ENCODE results near the gene RNF150.
"Not testable (repeated sequence)": the region's sequence is repeated elsewhere in the genome, so short reads cannot be mapped to it uniquely, and the experiment has no call there.

Gene RNF150

GRCh38 chr4:140819610-140820009 lies 313.7 kb downstream of the RNF150 start:
- no peak overlapping the region for H3K4me3 ChIP-seq (ENCODE audit: low read depth, low read length)
- no peak for DNase-seq (ENCODE audit: low read depth)
- TF ChIP-seq CTCF (IDR thresholded peaks at IDR 0.05; ENCODE audit: insufficient read depth, low read depth, low read length, missing control alignments) = no peak

GRCh38 chr4:140818433-140818832 lies 314.8 kb downstream of the RNF150 start:
- no peak overlapping the region for H3K4me3 ChIP-seq (ENCODE audit: low read depth, low read length)
- DNase-seq (ENCODE audit: low read depth) = no peak
- no peak for TF ChIP-seq CTCF (IDR thresholded peaks at IDR 0.05; ENCODE audit: insufficient read depth, low read depth, low read length, missing control alignments)

DNA sequence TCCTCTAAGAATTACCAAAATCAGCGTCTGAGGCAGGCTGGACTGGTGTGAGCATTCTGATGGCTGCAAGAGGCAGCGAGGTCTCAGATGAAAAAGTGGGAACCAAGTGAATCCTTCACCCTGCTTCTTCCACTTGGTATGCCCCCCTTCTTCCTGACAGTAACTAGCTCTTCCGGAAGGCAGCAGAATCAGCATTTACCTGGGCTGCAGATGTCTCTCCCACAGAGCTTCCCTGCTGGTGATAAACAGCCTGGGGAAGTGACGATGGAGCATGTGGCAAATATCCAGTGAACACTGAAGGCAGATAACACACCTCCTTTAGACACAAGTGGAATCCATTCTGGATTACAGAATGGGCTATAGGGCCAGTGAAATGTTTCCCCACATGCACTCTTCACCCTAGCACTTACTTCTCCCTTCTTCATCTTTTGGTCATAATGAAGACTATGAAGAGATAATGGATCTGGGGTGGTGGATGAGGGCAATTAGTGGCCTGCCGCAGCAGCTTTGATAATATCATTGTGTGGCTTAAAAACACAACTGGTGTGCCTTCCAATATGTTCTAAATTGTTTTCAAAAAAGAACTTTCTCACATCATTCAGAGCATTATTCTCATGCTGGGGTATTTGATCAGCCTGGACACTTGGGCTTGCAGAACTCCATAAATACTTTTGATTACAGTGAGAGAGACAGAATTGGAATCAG lies 316.3 kb downstream of the RNF150 start:
- DNase-seq (ENCODE audit: low read depth) = no peak
- no peak overlapping the region for H3K4me3 ChIP-seq (ENCODE audit: low read depth, low read length)
- TF ChIP-seq CTCF (IDR thresholded peaks at IDR 0.05; ENCODE audit: insufficient read depth, low read depth, low read length, missing control alignments) = no peak

DNA sequence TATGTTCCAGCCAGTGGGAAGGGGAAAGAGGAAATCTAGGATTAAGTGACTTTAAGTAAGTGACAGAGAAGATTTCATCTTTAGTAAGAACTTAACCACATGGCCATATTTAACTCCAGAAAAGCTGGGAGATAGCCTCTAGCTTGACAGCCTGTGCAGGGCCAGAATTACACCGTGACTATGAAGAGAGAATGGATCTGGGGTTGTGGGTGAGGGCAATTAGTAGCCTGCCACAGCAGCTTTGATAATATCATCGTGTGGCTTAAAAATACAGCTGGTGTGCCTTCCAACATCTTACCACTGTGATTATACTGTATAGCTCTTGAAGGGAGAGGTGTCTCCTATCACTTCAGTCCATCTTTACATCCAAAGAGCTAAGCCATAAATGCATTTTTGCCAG lies 319.5 kb downstream of the RNF150 start:
- DNase-seq (ENCODE audit: low read depth) = no peak
- H3K4me3 ChIP-seq (ENCODE audit: low read depth, low read length) = no peak overlapping the region
- TF ChIP-seq CTCF (IDR thresholded peaks at IDR 0.05; ENCODE audit: insufficient read depth, low read depth, low read length, missing control alignments) = no peak

- TF ChIP-seq CTCF (IDR thresholded peaks at IDR 0.05; ENCODE audit: insufficient read depth, low read depth, low read length, missing control alignments) = no peak
- no peak overlapping the region for H3K4me3 ChIP-seq (ENCODE audit: low read depth, low read length)
- no peak for DNase-seq (ENCODE audit: low read depth)
Measured at GRCh38 chr4:140812916-140813315, 320.4 kb downstream of the RNF150 start.

GRCh38 chr4:140811429-140811828 lies 321.8 kb downstream of the RNF150 start:
- no peak overlapping the region for H3K4me3 ChIP-seq (ENCODE audit: low read depth, low read length)
- no peak for TF ChIP-seq CTCF (IDR thresholded peaks at IDR 0.05; ENCODE audit: insufficient read depth, low read depth, low read length, missing control alignments)
- DNase-seq (ENCODE audit: low read depth) = no peak

DNA sequence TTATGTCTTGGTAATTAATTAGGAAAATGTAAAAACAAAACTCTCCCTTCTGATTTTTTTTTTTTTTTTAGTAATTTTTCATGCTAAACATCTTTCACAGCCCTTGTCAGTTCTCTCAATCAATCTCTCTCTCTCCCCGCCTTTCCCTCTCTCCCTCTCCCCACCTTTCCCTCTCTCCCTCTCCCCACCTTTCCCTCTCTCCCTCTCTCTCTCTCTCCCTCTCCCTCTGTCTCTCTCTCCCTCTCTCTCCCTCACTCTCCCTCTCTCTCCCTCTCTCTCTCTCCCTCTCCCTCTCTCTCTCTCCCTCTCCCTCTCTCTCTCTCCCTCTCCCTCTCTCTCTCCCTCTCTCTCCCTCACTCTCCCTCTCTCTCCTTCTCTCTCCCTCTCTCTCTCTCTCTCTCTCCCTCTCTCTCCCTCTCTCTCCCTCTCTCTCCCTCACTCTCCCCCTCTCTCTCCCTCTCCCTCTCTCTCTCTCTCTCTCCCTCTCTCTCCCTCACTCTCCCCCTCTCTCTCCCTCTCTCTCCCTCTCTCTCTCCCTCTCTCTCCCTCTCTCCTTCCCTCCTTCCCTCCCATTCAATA lies 322.6 kb downstream of the RNF150 start:
- not testable (repeated sequence) for DNase-seq (ENCODE audit: low read depth); H3K4me3 ChIP-seq (ENCODE audit: low read depth, low read length)

Measured in GM12865 (cell line).